ENCODE measurements around the gene TSPAN2. TPM values are rescaled to one million over a fixed set of nuclear protein-coding genes. Genes with fewer than 3 reads are reported as not detected.

The TSPAN2 gene
- polyA plus RNA-seq, 1 of the 3 experiments (the other 2 are of a cell fraction) = 0.23 TPM

GRCh38 chr1:115129071-115129640, 39.9 kb upstream of the TSPAN2 start:
- no peaks in the 10 kb centered on the region for H3K9me2 ChIP-seq
- H3K27ac ChIP-seq (ENCODE audit: low read depth in 2 of 2, low read length in 1 of 2) = no peak overlapping the region
- ChIA-PET POLR2A (no interaction called here), CTCF (interaction anchor here (1.5 to 5.0 kb wide), 5 partner anchors 9 to 466 kb away, joined by 6 to 29 read pairs (median 11); no protein-coding TSS in a partner anchor)
- H3K9ac ChIP-seq = no peak overlapping the region
- H3K27me3 ChIP-seq (ENCODE audit: insufficient read depth) = no peaks in the 10 kb centered on the region
- no peaks in the 10 kb centered on the region for H4K20me1 ChIP-seq (ENCODE audit: insufficient read depth)
- no peak overlapping the region for H3K4me2 ChIP-seq
- no peaks in the 10 kb centered on the region for H3K36me3 ChIP-seq (replicated peaks in 1 of 2; ENCODE audit: control insufficient read depth in 1 of 2, insufficient read depth in 2 of 2, low read length in 1 of 2)
- TF ChIP-seq GATA2 (CRISPR knock-in tag; IDR thresholded peaks at IDR 0.05) (no peak), JUND (IDR thresholded peaks at IDR 0.05) (no peak), POLR2AphosphoS5 (IDR thresholded peaks at IDR 0.05; ENCODE audit: low read depth, low read length) (no peak), IRF3 (IDR thresholded peaks at IDR 0.05; ENCODE audit: low read depth, low read length) (no peak), CHD2 (IDR thresholded peaks at IDR 0.05; ENCODE audit: low read length, partially characterized antibody) (no peak), MXI1 (IDR thresholded peaks at IDR 0.05; ENCODE audit: low read depth, low read length) (no peak), FOXJ3 (CRISPR knock-in tag; IDR thresholded peaks at IDR 0.05) (no peak), MEF2A (IDR thresholded peaks at IDR 0.05; ENCODE audit: borderline replicate concordance, low read depth) (no peak), TCF12 (IDR thresholded peaks at IDR 0.05) (no peak), EZH2phosphoT487 (IDR thresholded peaks at IDR 0.05; ENCODE audit: borderline replicate concordance, low read depth) (no peak), RXRA (IDR thresholded peaks at IDR 0.05; ENCODE audit: borderline replicate concordance, low read depth) (no peak), MAX (IDR thresholded peaks at IDR 0.05; ENCODE audit: low read depth) (no peak), CTCF (IDR thresholded peaks at IDR 0.05) (no peak), GABPA (IDR thresholded peaks at IDR 0.05; ENCODE audit: low read depth) (no peak), TAF1 (IDR thresholded peaks at IDR 0.05; ENCODE audit: borderline replicate concordance, low read depth, low read length) (no peak), FOXM1 (IDR thresholded peaks at IDR 0.05; ENCODE audit: low read depth) (no peak)
- no peaks in the 10 kb centered on the region for H3K9me3 ChIP-seq
- no peak for DNase-seq
- peaks cover 6% of the 10 kb centered on the region in 2 experiments; a peak in 3 of 4 replicates for H3K4me1 ChIP-seq (ENCODE audit: control insufficient read depth in 1 of 2, insufficient read depth in 2 of 2, low read depth in 1 of 2, low read length in 1 of 2)
- WGBS (ENCODE audit: low lambda C conversion rate) = 84% methylated on average over 6 of the region's 6 CpGs
- no peak overlapping the region for H2AFZ ChIP-seq (ENCODE audit: low read depth)
- H3K4me3 ChIP-seq (ENCODE audit: low read depth in 2 of 2, low read length in 1 of 2) = no peak overlapping the region
- no peaks in the 10 kb centered on the region for H3K79me2 ChIP-seq (ENCODE audit: insufficient read depth)
- peaks cover 1% of the 10 kb centered on the region for H3F3A ChIP-seq (replicated peaks; ENCODE audit: insufficient read depth)
